ENCODE results near the gene TIMM23B. TPM values are rescaled to one million over a fixed set of nuclear protein-coding genes. Genes with fewer than 3 reads are reported as not detected.
A peak's percentile ranks its signal among the peaks of the same experiment; 100 is the strongest.
"Not testable (repeated sequence)": the region's sequence is repeated elsewhere in the genome, so short reads cannot be mapped to it uniquely, and the experiment has no call there.

TIMM23B gene
- total and polyA plus RNA-seq, 2 experiments from 2014 or later, result 16.6 to 22.6 TPM

DNA sequence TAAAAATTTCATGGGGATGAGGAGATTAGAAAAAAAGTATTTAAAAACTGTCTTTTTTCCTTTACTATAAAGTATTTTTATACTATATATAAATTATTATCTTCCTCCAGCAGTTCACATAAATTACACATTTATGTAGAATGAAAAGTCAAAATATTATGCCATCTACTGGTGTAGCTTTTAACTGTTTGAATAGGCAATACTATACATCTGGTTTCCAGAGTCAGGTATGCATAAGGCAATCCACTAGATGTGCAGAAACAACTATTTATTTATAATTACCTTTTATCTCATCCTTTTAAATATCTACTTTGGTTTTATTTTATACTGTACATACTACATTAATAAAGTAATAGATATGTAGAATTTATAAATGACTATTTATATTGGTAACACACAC lies 25.4 kb upstream of the TIMM23B start:
- peak; percentile 16 for TF ChIP-seq CTCF (IDR thresholded peaks at IDR 0.05; ENCODE audit: poor library complexity)
- not testable (repeated sequence) for H3K4me1 ChIP-seq (ENCODE audit: insufficient read depth); H3K36me3 ChIP-seq (replicated peaks; ENCODE audit: insufficient read depth, low read depth); H3K27me3 ChIP-seq; H3K79me2 ChIP-seq; H3K4me3 ChIP-seq; DNase-seq (ENCODE audit: low spot score); H3K27ac ChIP-seq; H4K20me1 ChIP-seq (ENCODE audit: insufficient read depth, poor library complexity, severe bottlenecking); H3K9me2 ChIP-seq (replicated peaks; ENCODE audit: insufficient read depth); H2AFZ ChIP-seq; H3K9me3 ChIP-seq (ENCODE audit: low read depth); H3K4me2 ChIP-seq

DNA sequence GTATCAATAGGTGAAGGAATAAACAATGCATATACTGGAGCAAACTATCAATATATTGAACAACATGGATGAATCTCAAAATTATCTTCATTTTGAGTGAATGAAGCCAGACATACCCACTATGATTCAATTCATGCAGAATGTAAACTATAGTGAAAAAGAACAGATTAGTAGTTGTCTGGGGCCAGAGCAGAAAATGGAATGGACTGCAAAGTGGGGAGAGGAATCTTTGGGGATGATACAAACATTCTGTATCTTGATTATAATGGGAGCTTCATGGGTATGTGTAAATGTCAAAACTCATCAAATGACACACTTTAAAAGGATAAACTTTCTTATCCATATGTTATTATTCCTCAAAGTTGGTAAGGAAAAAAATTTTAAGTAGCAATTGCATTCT lies 23.9 kb upstream of the TIMM23B start:
- H3K27me3 ChIP-seq; H3K79me2 ChIP-seq; H3K4me2 ChIP-seq; H3K27ac ChIP-seq; H3K4me1 ChIP-seq (ENCODE audit: insufficient read depth); DNase-seq (ENCODE audit: low spot score); H3K36me3 ChIP-seq (replicated peaks; ENCODE audit: insufficient read depth, low read depth); H3K4me3 ChIP-seq; H3K9me3 ChIP-seq (ENCODE audit: low read depth); H4K20me1 ChIP-seq (ENCODE audit: insufficient read depth, poor library complexity, severe bottlenecking); H2AFZ ChIP-seq; H3K9me2 ChIP-seq (replicated peaks; ENCODE audit: insufficient read depth): not testable (repeated sequence)

GRCh38 chr10:49922041-49922440 lies 19.8 kb upstream of the TIMM23B start:
- not testable (repeated sequence) for H3K4me2 ChIP-seq; H3K27ac ChIP-seq; H4K20me1 ChIP-seq (ENCODE audit: insufficient read depth, poor library complexity, severe bottlenecking); H2AFZ ChIP-seq; H3K4me3 ChIP-seq; H3K36me3 ChIP-seq (replicated peaks; ENCODE audit: insufficient read depth, low read depth); DNase-seq (ENCODE audit: low spot score); H3K9me3 ChIP-seq (ENCODE audit: low read depth); H3K4me1 ChIP-seq (ENCODE audit: insufficient read depth); H3K79me2 ChIP-seq; H3K9me2 ChIP-seq (replicated peaks; ENCODE audit: insufficient read depth); H3K27me3 ChIP-seq
- 80% methylated on average over 4 of the region's 4 CpGs for WGBS (ENCODE audit: low lambda C conversion rate, missing lambda C conversion rate)

DNA sequence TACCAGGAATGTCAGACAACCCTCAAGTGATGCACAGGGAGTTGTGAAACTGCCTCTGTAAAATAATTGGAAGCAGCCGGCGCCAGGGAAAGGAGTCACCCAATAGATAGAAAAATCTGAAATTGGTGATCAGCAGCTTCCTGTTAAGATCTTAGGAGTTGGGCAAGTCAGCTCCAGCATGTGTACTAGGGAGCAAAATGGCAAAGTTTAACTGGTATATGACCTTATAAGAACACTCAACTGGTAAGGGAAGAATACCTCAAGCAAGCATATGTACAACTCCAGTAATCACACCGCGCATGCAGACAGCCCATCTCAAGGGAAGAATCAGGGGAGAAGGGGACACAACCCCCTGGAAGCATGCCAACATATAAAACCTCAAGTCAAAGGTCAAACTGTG lies 18.3 kb upstream of the TIMM23B start:
- not testable (repeated sequence) for DNase-seq (ENCODE audit: low spot score); H4K20me1 ChIP-seq (ENCODE audit: insufficient read depth, poor library complexity, severe bottlenecking); H2AFZ ChIP-seq; H3K9me2 ChIP-seq (replicated peaks; ENCODE audit: insufficient read depth); H3K4me3 ChIP-seq; H3K4me2 ChIP-seq; H3K79me2 ChIP-seq; H3K9me3 ChIP-seq (ENCODE audit: low read depth); H3K27me3 ChIP-seq; H3K4me1 ChIP-seq (ENCODE audit: insufficient read depth); H3K36me3 ChIP-seq (replicated peaks; ENCODE audit: insufficient read depth, low read depth); H3K27ac ChIP-seq
- WGBS (ENCODE audit: low lambda C conversion rate, missing lambda C conversion rate), result 99% methylated on average over 4 of the region's 4 CpGs

GRCh38 chr10:49931276-49931675 lies 10.6 kb upstream of the TIMM23B start:
- not testable (repeated sequence) for H3K4me1 ChIP-seq (ENCODE audit: insufficient read depth); H3K36me3 ChIP-seq (replicated peaks; ENCODE audit: insufficient read depth, low read depth); DNase-seq (ENCODE audit: low spot score); H3K27ac ChIP-seq; H3K4me3 ChIP-seq; H3K9me2 ChIP-seq (replicated peaks; ENCODE audit: insufficient read depth); H3K79me2 ChIP-seq; H3K9me3 ChIP-seq (ENCODE audit: low read depth); H2AFZ ChIP-seq; H3K27me3 ChIP-seq; H4K20me1 ChIP-seq (ENCODE audit: insufficient read depth, poor library complexity, severe bottlenecking); H3K4me2 ChIP-seq
- WGBS (ENCODE audit: low lambda C conversion rate, missing lambda C conversion rate), result 84% methylated on average over 5 of the region's 5 CpGs

DNA sequence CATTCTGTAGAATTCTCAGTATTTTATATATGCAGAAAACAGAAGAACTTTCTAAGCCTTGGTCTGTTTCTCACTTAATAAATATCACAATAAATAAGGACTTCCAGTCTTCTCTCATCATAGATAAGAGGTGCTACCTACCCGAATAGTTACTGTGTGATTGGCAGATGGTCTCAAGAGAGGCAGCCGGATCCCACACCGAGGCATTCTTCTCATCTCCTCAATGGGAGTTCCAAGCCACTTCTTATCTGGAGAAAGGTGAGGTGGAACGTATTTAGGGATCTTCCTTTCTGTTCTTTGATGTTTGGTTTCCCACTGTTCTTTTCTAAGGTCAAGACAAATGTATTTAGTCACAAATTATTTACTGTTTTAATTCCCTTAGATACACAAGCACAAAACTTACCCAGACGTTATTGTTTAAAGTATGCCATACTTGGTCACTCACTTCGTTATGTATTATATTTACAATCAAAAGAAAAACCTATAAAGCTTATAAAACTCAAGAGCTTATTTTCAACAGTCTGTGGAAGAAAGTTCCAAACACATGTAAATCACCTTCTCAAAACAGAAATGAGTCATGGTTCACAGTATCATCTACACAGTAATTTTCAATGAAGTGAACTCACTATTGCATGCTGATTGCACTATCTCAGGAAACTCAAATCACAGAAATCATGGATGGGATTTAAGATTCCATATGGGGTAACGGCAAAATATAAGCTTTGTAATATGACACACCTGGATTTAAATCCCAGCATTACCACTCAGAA lies 9.7 kb upstream of the TIMM23B start:
- not testable (repeated sequence) for H3K36me3 ChIP-seq (replicated peaks; ENCODE audit: insufficient read depth, low read depth); H3K27me3 ChIP-seq; H3K4me3 ChIP-seq; H3K4me2 ChIP-seq; H3K27ac ChIP-seq; H3K4me1 ChIP-seq (ENCODE audit: insufficient read depth); H3K9me2 ChIP-seq (replicated peaks; ENCODE audit: insufficient read depth); H4K20me1 ChIP-seq (ENCODE audit: insufficient read depth, poor library complexity, severe bottlenecking); DNase-seq (ENCODE audit: low spot score); H2AFZ ChIP-seq; H3K9me3 ChIP-seq (ENCODE audit: low read depth)
- H3K79me2 ChIP-seq, result peaks cover 15% of the 10 kb centered on the region
- 82% methylated on average over 7 of the region's 7 CpGs for WGBS (ENCODE audit: low lambda C conversion rate, missing lambda C conversion rate)

- H2AFZ ChIP-seq, result peak overlapping the region; percentile 57
- H3K4me3 ChIP-seq, result peak overlapping the region; percentile 73
- H3K79me2 ChIP-seq, result peaks cover 55% of the 10 kb centered on the region
- peak overlapping the region; percentile 88 for H3K27ac ChIP-seq
- peak overlapping the region; percentile 94 for H3K4me2 ChIP-seq
- not testable (repeated sequence) for H3K36me3 ChIP-seq (replicated peaks; ENCODE audit: insufficient read depth, low read depth); H4K20me1 ChIP-seq (ENCODE audit: insufficient read depth, poor library complexity, severe bottlenecking); H3K27me3 ChIP-seq; H3K9me3 ChIP-seq (ENCODE audit: low read depth); DNase-seq (ENCODE audit: low spot score); H3K9me2 ChIP-seq (replicated peaks; ENCODE audit: insufficient read depth)
- H3K4me1 ChIP-seq (ENCODE audit: insufficient read depth), result peaks cover 12% of the 10 kb centered on the region
- WGBS (ENCODE audit: low lambda C conversion rate, missing lambda C conversion rate), result 2% methylated on average over 12 of the region's 12 CpGs
Observed at GRCh38 chr10:49942339-49942705, 469 bp downstream of the TIMM23B start.

DNA sequence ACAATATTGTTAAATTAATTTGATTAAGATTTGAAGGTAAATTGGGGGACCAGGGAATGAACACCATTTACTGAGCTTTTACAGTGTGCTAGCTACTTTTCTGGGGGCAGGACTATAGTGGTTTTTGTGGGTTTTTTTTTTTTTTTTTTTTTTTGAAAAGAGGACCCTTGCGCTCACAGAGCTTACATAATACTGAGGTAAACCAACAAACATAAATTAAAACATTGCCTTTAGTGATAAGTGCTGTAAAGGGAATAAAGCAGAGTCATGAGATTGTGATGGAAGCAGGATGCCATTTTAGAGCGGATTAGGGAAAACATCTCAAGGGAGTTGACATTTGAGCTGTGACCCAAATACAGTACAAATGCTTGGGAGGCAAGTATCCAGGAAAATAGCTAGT lies 1.8 kb downstream of the TIMM23B start:
- H3K36me3 ChIP-seq (replicated peaks; ENCODE audit: insufficient read depth, low read depth); H3K27me3 ChIP-seq; H3K9me2 ChIP-seq (replicated peaks; ENCODE audit: insufficient read depth); H4K20me1 ChIP-seq (ENCODE audit: insufficient read depth, poor library complexity, severe bottlenecking); H3K27ac ChIP-seq; H3K9me3 ChIP-seq (ENCODE audit: low read depth); H3K4me3 ChIP-seq; DNase-seq (ENCODE audit: low spot score); H2AFZ ChIP-seq: not testable (repeated sequence)
- WGBS (ENCODE audit: low lambda C conversion rate, missing lambda C conversion rate), result 91% methylated on average over 2 of the region's 2 CpGs
- H3K4me1 ChIP-seq (ENCODE audit: insufficient read depth), result peaks cover 12% of the 10 kb centered on the region
- peaks cover 52% of the 10 kb centered on the region for H3K79me2 ChIP-seq
- H3K4me2 ChIP-seq, result peak overlapping the region; percentile 15
